Keratinocyte (primary cell): ENCODE data around the gene FAM90A26. TPM values are rescaled to one million over a fixed set of nuclear protein-coding genes. Genes with fewer than 3 reads are reported as not detected.
"Not testable (repeated sequence)": the region's sequence is repeated elsewhere in the genome, so short reads cannot be mapped to it uniquely, and the experiment has no call there.

ENCODE experiments used
- DNase-seq: peaks from one replicate; pipeline ENCODE4 v3.0.0-alpha.2; 2011; ENCODE audit warnings: low read depth, missing footprints, low spot score
- FAIRE-seq: peaks from 2 replicates; lab custom pipeline; 2011; peaks lifted over from hg19 to GRCh38; lab: Jason Lieb, UNC
- H2AFZ ChIP-seq: 2 replicates; pipeline ENCODE4 v1.6.0; 2012; ENCODE audit warnings: low read length, control low read depth, inconsistent platforms; ENCODE audit not compliant: control insufficient read depth
- H3K27ac ChIP-seq: 2 replicates; pipeline ENCODE4 v1.5.1; 2011; ENCODE audit warnings: low read length; ENCODE audit not compliant: control insufficient read depth, insufficient read depth
- H3K27me3 ChIP-seq: 3 replicates; pipeline ENCODE4 v1.6.0; 2011; ENCODE audit warnings: low read length; ENCODE audit not compliant: control insufficient read depth, insufficient read depth; ENCODE audit errors: extremely low read depth
- H3K36me3 ChIP-seq, 2 experiments: 2 replicates in 1 of 2; 3 replicates in 1 of 2; pipeline ENCODE4 v1.5.1; 2011; ENCODE audit warnings: low read length in 2 of 2, mild to moderate bottlenecking in 1 of 2; ENCODE audit not compliant: control insufficient read depth in 2 of 2, insufficient read depth in 2 of 2; ENCODE audit errors: extremely low read depth in 1 of 2
- H3K4me1 ChIP-seq: 3 replicates; pipeline ENCODE4 v1.5.1; 2011; ENCODE audit warnings: low read length; ENCODE audit not compliant: control insufficient read depth, insufficient read depth; ENCODE audit errors: extremely low read depth
- H3K4me2 ChIP-seq: 3 replicates; pipeline ENCODE4 v1.6.0; 2011; ENCODE audit warnings: low read depth, low read length; ENCODE audit not compliant: control insufficient read depth, insufficient read depth; ENCODE audit errors: extremely low read depth
- H3K4me3 ChIP-seq, 3 experiments: fragments of 200-600 bp in 1 of 3; sonication (generic) in 1 of 3; 2 replicates in 2 of 3; 3 replicates in 1 of 3; pipeline ENCODE4 v1.5.1; 2011 to 2016; ENCODE audit warnings: low read length in 3 of 3, mild to moderate bottlenecking in 3 of 3, control low read depth in 2 of 3, inconsistent platforms in 1 of 3, low read depth in 1 of 3, mixed read lengths in 1 of 3, mixed run types in 1 of 3, moderate library complexity in 1 of 3; ENCODE audit not compliant: control insufficient read depth in 2 of 3, insufficient read depth in 2 of 3; ENCODE audit errors: extremely low read depth in 1 of 3
- H3K79me2 ChIP-seq: 2 replicates; pipeline ENCODE4 v1.6.0; 2012; ENCODE audit warnings: low read length; ENCODE audit not compliant: control insufficient read depth, insufficient read depth
- H3K9ac ChIP-seq: 3 replicates; pipeline ENCODE4 v1.6.0; 2011; ENCODE audit warnings: low read length; ENCODE audit not compliant: control insufficient read depth, insufficient read depth; ENCODE audit errors: extremely low read depth
- H3K9me1 ChIP-seq: 3 replicates; pipeline ENCODE4 v1.6.0; 2011; ENCODE audit warnings: low read length; ENCODE audit not compliant: control insufficient read depth, insufficient read depth; ENCODE audit errors: extremely low read depth
- H3K9me3 ChIP-seq: 2 replicates; pipeline ENCODE4 v1.5.1; 2012; ENCODE audit warnings: low read depth, low read length; ENCODE audit not compliant: control insufficient read depth
- H4K20me1 ChIP-seq: 3 replicates; pipeline ENCODE4 v1.6.0; 2011; ENCODE audit warnings: low read length; ENCODE audit not compliant: control insufficient read depth, insufficient read depth; ENCODE audit errors: extremely low read depth
- dilution Hi-C: fragments of 300-500 bp; cut with MboI; formaldehyde crosslinking; loops from one replicate; pipeline ENCODE4 v1.7.0; 2020; ENCODE audit warnings: low sequenced_read_pairs; ENCODE audit not compliant: extremely low pct_ligation_motif_present
- polyA plus RNA-seq, 5 experiments: library from polyadenylated mRNA; depleted of rRNA in 3 of 5; stranded (reverse) in 3 of 5; stranded (forward) in 1 of 5; unstranded in 1 of 5; fragments of >200 nt; gene quantifications; 1 replicate in 1 of 5; 2 replicates in 3 of 5; 3 replicates in 1 of 5; pipeline versions ENCODE4 v1.2.1 to v1.2.3, GENCODE V29; 2011 to 2012; ENCODE audit warnings: missing spikeins in 2 of 5, low read depth in 1 of 5, low replicate concordance in 1 of 5

The FAM90A26 gene
- polyA plus RNA-seq, 1 donor (not counting 4 experiments of a cell fraction or from before 2014, with no cell fraction given): not detected

DNA sequence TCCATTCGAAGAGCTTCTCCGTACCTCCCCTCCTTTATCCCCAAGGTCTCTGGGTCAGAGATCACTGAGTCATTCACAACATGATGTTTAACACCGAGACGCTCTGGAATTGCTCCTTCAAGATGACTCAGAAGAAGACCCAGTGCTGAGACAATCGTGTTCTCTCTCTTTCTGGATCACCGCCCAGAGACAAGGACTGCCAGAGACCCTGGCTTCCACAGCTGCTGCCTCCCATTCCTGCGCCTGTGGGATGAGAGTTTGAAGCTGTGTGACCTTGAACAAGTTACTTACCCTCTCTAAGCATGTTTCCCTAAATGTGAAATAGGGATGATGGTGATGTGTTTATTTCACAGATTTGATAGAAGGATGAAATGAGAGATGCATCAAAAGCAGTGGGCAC, 38.8 kb upstream of the FAM90A26 start:
- dilution Hi-C loops, H3K9ac ChIP-seq, DNase-seq, H3K27me3 ChIP-seq, H4K20me1 ChIP-seq, H3K9me1 ChIP-seq, H3K9me3 ChIP-seq, H3K4me1 ChIP-seq, H3K4me3 ChIP-seq, H3K79me2 ChIP-seq, FAIRE-seq, H3K27ac ChIP-seq, H3K4me2 ChIP-seq, H3K36me3 ChIP-seq, H2AFZ ChIP-seq: not testable (repeated sequence)

DNA sequence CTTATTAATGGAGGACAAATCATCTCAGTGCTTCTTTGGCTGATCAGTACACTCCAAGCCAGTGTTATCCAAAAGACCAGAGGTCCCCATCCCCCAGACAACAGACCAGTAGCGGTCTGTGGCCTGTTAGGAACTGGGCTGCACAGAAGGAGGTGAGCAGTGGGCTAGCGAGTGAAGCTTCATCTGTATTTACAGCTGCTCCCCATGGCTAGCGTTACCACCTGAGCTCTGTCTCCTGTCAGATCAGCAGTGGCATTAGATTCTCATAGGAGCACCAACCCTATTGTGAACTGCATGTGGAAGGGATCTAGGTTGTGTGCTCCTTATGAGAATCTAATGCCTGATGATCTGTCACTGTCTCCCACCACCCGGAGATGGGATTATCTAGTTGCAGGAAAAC, 37.4 kb upstream of the FAM90A26 start:
- H3K27ac ChIP-seq, H3K27me3 ChIP-seq, H3K9ac ChIP-seq, DNase-seq, H3K9me1 ChIP-seq, FAIRE-seq, H3K4me3 ChIP-seq, H3K4me2 ChIP-seq, H4K20me1 ChIP-seq, dilution Hi-C loops, H2AFZ ChIP-seq, H3K9me3 ChIP-seq, H3K79me2 ChIP-seq, H3K36me3 ChIP-seq, H3K4me1 ChIP-seq: not testable (repeated sequence)

DNA sequence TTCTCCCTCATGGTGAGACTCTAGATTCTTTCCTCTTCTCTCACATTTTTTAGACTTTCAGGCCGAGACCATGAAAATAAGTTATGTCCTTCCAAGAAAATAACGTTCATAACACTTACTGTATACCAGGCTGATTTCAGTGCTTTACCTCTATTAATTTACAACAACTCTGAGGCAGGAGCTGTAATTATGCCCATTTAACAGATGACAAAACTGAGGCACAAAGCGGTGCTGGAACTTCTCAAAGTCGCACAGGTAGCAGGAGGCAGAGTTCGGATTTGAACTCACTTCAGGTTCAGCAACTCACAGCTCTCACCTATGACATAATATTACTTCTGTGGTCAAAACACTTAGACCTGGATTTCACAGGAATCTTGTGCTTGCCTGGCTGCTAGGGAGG, 36.2 kb upstream of the FAM90A26 start:
- DNase-seq, H3K36me3 ChIP-seq, H3K9me3 ChIP-seq, H3K4me2 ChIP-seq, H2AFZ ChIP-seq, H3K79me2 ChIP-seq, H3K9me1 ChIP-seq, H4K20me1 ChIP-seq, H3K27me3 ChIP-seq, H3K27ac ChIP-seq, H3K9ac ChIP-seq, dilution Hi-C loops, H3K4me1 ChIP-seq, FAIRE-seq, H3K4me3 ChIP-seq: not testable (repeated sequence)

DNA sequence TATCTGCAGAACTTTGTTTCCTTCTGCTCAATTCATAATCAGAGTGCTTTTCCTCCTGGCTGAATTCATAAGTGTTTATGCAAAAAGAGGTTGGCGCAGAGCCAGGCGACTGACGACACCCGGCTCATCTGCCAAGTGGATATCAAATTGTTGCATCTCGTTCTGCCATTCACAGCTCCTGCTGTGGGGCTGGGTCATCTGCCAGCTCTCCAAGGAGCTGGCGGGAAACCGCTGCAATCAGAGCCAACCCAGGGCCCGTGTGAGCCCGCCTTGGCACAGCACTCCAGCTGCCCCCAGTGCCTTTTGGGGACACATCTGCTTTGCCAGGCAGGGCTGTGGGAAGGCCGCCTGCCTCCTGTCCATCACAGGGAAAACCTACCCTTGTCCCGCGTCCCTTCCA, 35.7 kb upstream of the FAM90A26 start:
- H3K36me3 ChIP-seq, H3K9me1 ChIP-seq, FAIRE-seq, H3K27ac ChIP-seq, dilution Hi-C loops, H3K4me2 ChIP-seq, H3K9ac ChIP-seq, H3K9me3 ChIP-seq, H4K20me1 ChIP-seq, H3K27me3 ChIP-seq, H2AFZ ChIP-seq, H3K4me1 ChIP-seq, H3K4me3 ChIP-seq, H3K79me2 ChIP-seq, DNase-seq: not testable (repeated sequence)

DNA sequence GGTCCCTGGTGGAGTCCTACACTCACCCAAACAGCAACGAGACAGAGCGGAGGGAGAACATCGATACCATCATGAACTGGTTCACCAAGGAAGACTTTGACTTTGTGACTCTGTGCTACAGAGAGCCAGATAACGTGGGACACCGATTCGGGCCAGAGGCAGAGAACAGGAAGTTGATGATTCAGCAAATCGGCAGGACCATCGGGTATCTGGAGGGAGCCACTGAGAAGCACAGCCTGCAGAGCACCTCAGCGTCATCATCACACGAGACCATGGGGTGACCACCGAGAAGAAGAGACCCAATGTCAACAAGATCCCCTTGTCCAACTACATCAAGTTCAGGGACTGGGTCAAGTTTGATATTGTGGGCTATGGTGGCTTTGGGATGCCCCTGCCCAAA, 29.2 kb upstream of the FAM90A26 start:
- DNase-seq, H3K9ac ChIP-seq, H2AFZ ChIP-seq, H3K36me3 ChIP-seq, H3K27ac ChIP-seq, H4K20me1 ChIP-seq, dilution Hi-C loops, FAIRE-seq, H3K4me3 ChIP-seq, H3K4me1 ChIP-seq, H3K4me2 ChIP-seq, H3K27me3 ChIP-seq, H3K9me1 ChIP-seq, H3K9me3 ChIP-seq, H3K79me2 ChIP-seq: not testable (repeated sequence)
